Measurements from ENCODE around the gene PTPRE.
A peak's percentile ranks its signal among the peaks of the same experiment; 100 is the strongest.

PTPRE gene

GRCh38 chr10:128125944-128126764 lies 219.3 kb downstream of the PTPRE start, which contains the start of gene MKI67:
TSS of gene MKI67 (minus strand) at chr10:128126423. CDS start at chr10:128125667, 756 bp downstream.
- DNase-seq (ENCODE audit: low read depth), result peak; percentile 93

- no peak for DNase-seq (ENCODE audit: low read depth)
Observed at GRCh38 chr10:128128582-128128981, 221.7 kb downstream of the PTPRE start.

- DNase-seq (ENCODE audit: low read depth), result peak; percentile 30
Observed at GRCh38 chr10:128130051-128130450, 223.1 kb downstream of the PTPRE start.
